GM19395 (cell line): Measurements from ENCODE around the gene AKT3.
A peak's percentile ranks its signal among the peaks of the same experiment; 100 is the strongest.
"Not testable (repeated sequence)": the region's sequence is repeated elsewhere in the genome, so short reads cannot be mapped to it uniquely, and the experiment has no call there.

ENCODE experiments used
- ATAC-seq: cut with Tn5 transposase; IDR thresholded peaks from one replicate; pipeline ENCODE4 v1.9.1; 2021; ENCODE audit warnings: mild to moderate bottlenecking, moderate library complexity; ENCODE audit not compliant: unreplicated experiment

Gene AKT3

GRCh38 chr1:243842978-243843511 is 7.0 kb downstream of the AKT3 start:
- no peak for ATAC-seq

GRCh38 chr1:243842161-243842560 is 7.9 kb downstream of the AKT3 start:
- ATAC-seq = no peak

- ATAC-seq = no peak
These were observed 8.5 kb downstream of the AKT3 start for GRCh38 chr1:243841507-243841906.

GRCh38 chr1:243837907-243838535 is 12.0 kb downstream of the AKT3 start:
- ATAC-seq = peak; percentile 83

- no peak for ATAC-seq
These were observed 15.9 kb downstream of the AKT3 start for GRCh38 chr1:243834130-243834529.

- no peak for ATAC-seq
These were observed 18.6 kb downstream of the AKT3 start for GRCh38 chr1:243831463-243831862.

GRCh38 chr1:243827206-243827605 is 22.8 kb downstream of the AKT3 start:
- no peak for ATAC-seq

- not testable (repeated sequence) for ATAC-seq
These were observed 25.1 kb downstream of the AKT3 start for GRCh38 chr1:243824907-243825306.

GRCh38 chr1:243821177-243821680 is 28.8 kb downstream of the AKT3 start:
- ATAC-seq = no peak

- ATAC-seq = no peak
These were observed 30.6 kb downstream of the AKT3 start for GRCh38 chr1:243819438-243819839.

- no peak for ATAC-seq
These were observed 31.1 kb downstream of the AKT3 start for GRCh38 chr1:243818978-243819377.

- ATAC-seq = no peak
These were observed 35.3 kb downstream of the AKT3 start for GRCh38 chr1:243814718-243815117.

GRCh38 chr1:243807346-243807745 is 42.7 kb downstream of the AKT3 start:
- not testable (repeated sequence) for ATAC-seq

GRCh38 chr1:243806310-243806709 is 43.7 kb downstream of the AKT3 start:
- no peak for ATAC-seq

- ATAC-seq = no peak
These were observed 47.3 kb downstream of the AKT3 start for GRCh38 chr1:243802736-243803135.

GRCh38 chr1:243801378-243801777 is 48.7 kb downstream of the AKT3 start:
- no peak for ATAC-seq

GRCh38 chr1:243799908-243800307 is 50.1 kb downstream of the AKT3 start:
- ATAC-seq = no peak

GRCh38 chr1:243798726-243799125 is 51.3 kb downstream of the AKT3 start:
- ATAC-seq = no peak

GRCh38 chr1:243796016-243796415 is 54.0 kb downstream of the AKT3 start:
- no peak for ATAC-seq

- no peak for ATAC-seq
These were observed 56.7 kb downstream of the AKT3 start for GRCh38 chr1:243793298-243793697.

- ATAC-seq = no peak
These were observed 57.2 kb downstream of the AKT3 start for GRCh38 chr1:243792891-243793290.

GRCh38 chr1:243792401-243792800 is 57.6 kb downstream of the AKT3 start:
- ATAC-seq = no peak
